NT2/D1 (cell line): ENCODE results near the gene METTL26.

Experiments used
- SUZ12 ChIP-seq: IDR thresholded peaks from 2 replicates; pipeline ENCODE4 v1.6.1; 2011; ENCODE audit not compliant: insufficient read length, insufficient read depth; ENCODE audit errors: extremely low read depth
- YY1 ChIP-seq: IDR thresholded peaks from 2 replicates; pipeline ENCODE4 v1.6.1; 2011; ENCODE audit not compliant: insufficient read length, insufficient read depth
- ZNF274 ChIP-seq: IDR thresholded peaks from 2 replicates; pipeline ENCODE4 v1.6.1; 2011; ENCODE audit warnings: mild to moderate bottlenecking, low read depth, low read length

GRCh38 chr16:670485-671352 lies 34.6 kb upstream of the METTL26 start:
- TF ChIP-seq ZNF274, result no peak
- no peak for TF ChIP-seq SUZ12
- TF ChIP-seq YY1, result no peak
